Spinal cord (tissue), 10 donors: Measurements from ENCODE around the gene MYOCD. TPM values are rescaled to one million over a fixed set of nuclear protein-coding genes. Genes with fewer than 3 reads are reported as not detected.

Source experiments
- DNase-seq, 6 donors: peaks; one replicate each; pipeline versions ENCODE4 v3.0.0 to v3.0.0-alpha.2; 2013 to 2015; ENCODE audit warnings: low spot score in 6 of 6, low read depth in 4 of 6
- H3K27ac ChIP-seq: one replicate; pipeline ENCODE4 v1.5.1; 2013; ENCODE audit warnings: low read depth, low read length, control low read depth
- H3K27me3 ChIP-seq: one replicate; pipeline ENCODE4 v1.6.1; 2013; ENCODE audit warnings: low read length; ENCODE audit not compliant: control insufficient read depth, insufficient read depth
- H3K36me3 ChIP-seq: one replicate; pipeline ENCODE4 v1.6.1; 2013; ENCODE audit warnings: low read length; ENCODE audit not compliant: control insufficient read depth, insufficient read depth
- H3K4me1 ChIP-seq: one replicate; pipeline ENCODE4 v1.6.1; 2013; ENCODE audit warnings: low read length; ENCODE audit not compliant: control insufficient read depth, insufficient read depth
- H3K4me3 ChIP-seq: one replicate; pipeline ENCODE4 v1.5.1; 2013; ENCODE audit warnings: low read depth, low read length, control low read depth
- H3K9me3 ChIP-seq: one replicate; pipeline ENCODE4 v1.6.1; 2013; ENCODE audit warnings: low read length; ENCODE audit not compliant: control insufficient read depth, insufficient read depth
- WGBS: methylation state at CpG from one replicate; pipeline ENCODE4 v1.1.5; 2013; ENCODE audit warnings: missing lambda C conversion rate; ENCODE audit not compliant: insufficient coverage; 5-methylcytosine and 5-hydroxymethylcytosine counted together
- polyA plus RNA-seq, 2 donors: library from polyadenylated mRNA; unstranded; fragments of 120-200 nt; gene quantifications; one replicate each; pipeline ENCODE4 v1.2.1, GENCODE V29; 2013; ENCODE audit not compliant: insufficient read length in 2 of 2
- total RNA-seq, 2 donors: library from RNA; depleted of rRNA in 1 of 2; stranded (reverse); fragments of 120-200 nt in 1 of 2; fragments of >200 nt in 1 of 2; gene quantifications; one replicate each; pipeline versions ENCODE4 v1.2.3 to v1.2.4, GENCODE V29; 2013 to 2014
- donor health status: healthy.

MYOCD gene
- total and polyA plus RNA-seq, 4 donors = 0.20 to 0.94 (median 0.31) TPM

DNA sequence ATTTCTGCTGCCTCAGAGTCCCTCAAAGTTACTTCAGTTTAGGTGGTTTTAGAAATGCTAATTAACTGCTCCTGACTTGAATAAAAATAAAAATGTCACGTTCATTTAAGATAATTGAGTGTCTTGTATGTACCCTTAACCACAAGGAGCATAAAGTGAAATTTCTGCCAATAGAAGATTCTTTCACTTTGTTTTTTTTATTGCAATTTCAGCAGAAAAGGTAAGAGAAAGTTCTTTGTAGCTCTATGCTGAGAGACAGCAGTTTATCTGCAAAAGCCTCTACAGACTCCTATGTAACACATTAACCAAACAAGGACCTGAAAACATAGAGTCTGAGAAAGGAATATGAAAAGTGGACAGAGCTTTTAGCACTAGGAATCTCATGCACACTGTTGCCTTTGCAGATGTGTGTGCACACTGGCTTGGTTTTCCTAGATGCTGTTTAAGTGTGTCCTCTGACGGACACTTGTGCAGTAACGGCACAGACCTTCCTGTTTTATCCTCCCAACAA, 135.2 kb downstream of the MYOCD start:
- WGBS = 80% methylated on average over 1 of the region's 3 CpGs
- Histone ChIP-seq H3K4me3 (no peak overlapping the region), H3K9me3 (peaks cover 4% of the 10 kb centered on the region), H3K36me3 (no peaks in the 10 kb centered on the region), H3K4me1 (no peaks in the 10 kb centered on the region), H3K27ac (no peak overlapping the region), H3K27me3 (no peaks in the 10 kb centered on the region)
- DNase-seq = no peak

DNA sequence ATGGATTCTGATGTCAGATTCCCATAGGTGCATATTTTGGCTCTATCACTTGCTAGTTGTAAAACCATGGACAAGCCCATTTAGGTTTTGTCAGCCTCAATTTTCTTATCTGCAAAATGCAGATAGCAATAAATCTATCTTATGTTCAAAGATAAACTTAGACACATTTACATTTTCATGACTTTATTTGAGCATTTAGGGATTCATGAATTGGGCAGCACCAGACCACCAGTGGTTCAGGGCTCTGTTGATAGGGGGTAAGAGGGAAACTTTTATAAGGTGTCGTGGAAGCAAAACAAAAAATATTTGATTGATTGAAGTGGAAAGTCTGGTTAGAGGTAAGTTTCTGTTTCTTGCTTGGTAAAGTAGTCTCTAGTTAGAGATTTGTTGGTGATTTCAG, 140.9 kb downstream of the MYOCD start:
- H3K27ac ChIP-seq = no peak overlapping the region
- H3K4me3 ChIP-seq = no peak overlapping the region
- peaks cover 1% of the 10 kb centered on the region for H3K9me3 ChIP-seq
- DNase-seq = no peak
- no peaks in the 10 kb centered on the region for H3K36me3 ChIP-seq
- H3K4me1 ChIP-seq = no peaks in the 10 kb centered on the region
- WGBS = 100% methylated on average over 1 of the region's 1 CpG
- no peaks in the 10 kb centered on the region for H3K27me3 ChIP-seq

GRCh38 chr17:12808723-12809122, 143.0 kb downstream of the MYOCD start:
- Histone ChIP-seq H3K36me3 (no peaks in the 10 kb centered on the region), H3K4me3 (no peak overlapping the region), H3K4me1 (no peaks in the 10 kb centered on the region), H3K9me3 (peaks cover 1% of the 10 kb centered on the region), H3K27me3 (no peaks in the 10 kb centered on the region), H3K27ac (no peak overlapping the region)
- no peak for DNase-seq
- 73% methylated on average over 3 of the region's 3 CpGs for WGBS

DNA sequence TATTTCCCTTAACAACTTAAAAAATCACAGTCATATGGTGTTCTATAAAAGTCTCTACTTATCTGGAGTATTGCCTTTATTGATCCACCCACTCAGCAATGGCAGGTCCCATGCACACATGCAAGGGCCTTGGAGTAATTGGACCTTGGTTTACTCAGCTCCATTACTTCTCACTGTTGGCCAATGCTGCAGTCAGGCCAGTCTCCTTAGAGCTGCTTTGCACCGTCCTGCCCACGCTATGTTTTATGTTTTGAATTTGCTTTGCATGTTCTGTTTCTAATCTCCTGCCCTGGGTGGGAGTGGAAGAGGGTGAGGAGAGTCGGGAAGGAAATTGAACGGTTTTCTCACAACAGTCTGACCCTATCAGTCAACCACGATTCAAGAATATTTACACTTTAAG, 147.2 kb downstream of the MYOCD start:
- Histone ChIP-seq H3K27ac (no peak overlapping the region), H3K9me3 (peaks cover 1% of the 10 kb centered on the region), H3K27me3 (no peaks in the 10 kb centered on the region), H3K4me3 (no peak overlapping the region), H3K36me3 (no peaks in the 10 kb centered on the region), H3K4me1 (no peaks in the 10 kb centered on the region)
- no peak for DNase-seq
- no CpG with 5 or more reads among the region's 5 CpGs for WGBS

GRCh38 chr17:12813664-12814063, 148.0 kb downstream of the MYOCD start:
- no peak overlapping the region for H3K4me3 ChIP-seq
- no peak for DNase-seq
- H3K27me3 ChIP-seq = no peaks in the 10 kb centered on the region
- H3K9me3 ChIP-seq = no peaks in the 10 kb centered on the region
- no peaks in the 10 kb centered on the region for H3K4me1 ChIP-seq
- H3K36me3 ChIP-seq = no peaks in the 10 kb centered on the region
- WGBS = 96% methylated on average over 7 of the region's 9 CpGs
- H3K27ac ChIP-seq = no peak overlapping the region

GRCh38 chr17:12814718-12815117, 149.0 kb downstream of the MYOCD start:
- DNase-seq = no peak
- WGBS = no CpG with 5 or more reads among the region's 2 CpGs
- Histone ChIP-seq H3K4me1 (no peaks in the 10 kb centered on the region), H3K27ac (no peak overlapping the region), H3K27me3 (no peaks in the 10 kb centered on the region), H3K4me3 (no peak overlapping the region), H3K36me3 (no peaks in the 10 kb centered on the region), H3K9me3 (no peaks in the 10 kb centered on the region)

DNA sequence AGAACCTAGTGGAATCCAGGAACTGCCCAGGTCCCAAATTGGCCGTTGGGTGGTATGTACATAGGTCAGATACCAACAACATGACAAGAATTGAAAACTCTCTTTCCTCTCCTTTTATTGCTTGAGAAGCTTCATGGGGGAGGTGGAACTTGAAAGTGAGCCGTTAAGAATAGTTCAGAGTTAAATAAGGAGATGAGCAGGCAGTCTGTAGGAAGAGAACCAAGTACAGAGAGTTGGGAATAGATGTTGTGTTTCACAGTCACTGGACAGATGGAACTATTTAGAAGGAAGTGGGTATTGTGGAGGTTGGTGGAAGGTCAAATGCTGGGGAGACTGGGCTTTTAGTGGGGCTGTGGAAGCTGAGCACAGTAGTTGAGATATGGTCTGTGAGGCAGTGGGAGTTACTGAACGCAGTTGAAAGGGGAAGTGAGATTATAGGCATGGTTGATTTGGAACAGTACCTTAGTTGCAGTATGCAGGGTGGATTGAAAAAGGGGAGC, 150.0 kb downstream of the MYOCD start:
- no peak for DNase-seq
- H3K4me3 ChIP-seq = no peak overlapping the region
- H3K4me1 ChIP-seq = no peaks in the 10 kb centered on the region
- no peaks in the 10 kb centered on the region for H3K9me3 ChIP-seq
- H3K27me3 ChIP-seq = no peaks in the 10 kb centered on the region
- no peak overlapping the region for H3K27ac ChIP-seq
- no peaks in the 10 kb centered on the region for H3K36me3 ChIP-seq
- 53% methylated on average over 2 of the region's 3 CpGs for WGBS

Other genes with a start within 250 kb of the MYOCD start
- gene ARHGAP44, start 123.6 kb downstream of the MYOCD start, total RNA-seq = 10 to 100 TPM in 1 of 2 donors, 1 to 10 TPM in 1; 7.4 to 26.2 TPM
- 10 to 100 TPM; 22.3 to 26.2 TPM for gene ARHGAP44, start 123.6 kb downstream of the MYOCD start, polyA plus RNA-seq